CD4-positive, alpha-beta T cell (primary cell): ENCODE data around the gene PPEF1. TPM values are rescaled to one million over a fixed set of nuclear protein-coding genes. Genes with fewer than 3 reads are reported as not detected.

Source experiments
- ATAC-seq: fragments of 200-7000 bp; cut with Tn5 transposase; one replicate; pipeline ENCODE4 v1.10.0; 2022; ENCODE audit warnings: mild to moderate bottlenecking; ENCODE audit not compliant: poor library complexity
- CTCF ChIA-PET: fragments of 350-600 bp; sonication (Branson Sonifier 250); formaldehyde crosslinking; loops from one replicate; lab custom pipeline; 2021; ENCODE audit warnings: antibody characterized with exemption, inconsistent platforms; lab: Charles Lee
- POLR2A ChIA-PET: fragments of 350-600 bp; sonication (Branson Sonifier 250); formaldehyde crosslinking; loops from one replicate; lab custom pipeline; 2021; ENCODE audit warnings: antibody characterized with exemption, inconsistent platforms; lab: Charles Lee
- DNase-seq, 14 experiments: peaks; one replicate each; pipeline ENCODE4 v3.0.0-alpha.2; 2013 to 2020; ENCODE audit warnings: mixed read lengths in 2 of 14
- H3K27ac ChIP-seq, 2 donors: one replicate each; pipeline versions ENCODE4 v1.5.1 to v1.7.0; 2013; ENCODE audit warnings: low read length in 2 of 2, low read depth in 1 of 2, mild to moderate bottlenecking in 1 of 2
- H3K27me3 ChIP-seq, 2 experiments: 1 replicate in 1 of 2; 2 replicates in 1 of 2; pipeline versions ENCODE4 v1.6.1 to v1.7.0; 2013; ENCODE audit warnings: low read length in 2 of 2, control low read depth in 1 of 2, mild to moderate bottlenecking in 1 of 2, moderate library complexity in 1 of 2; ENCODE audit not compliant: insufficient read depth in 2 of 2, control insufficient read depth in 1 of 2
- H3K36me3 ChIP-seq: one replicate; pipeline ENCODE4 v1.6.1; 2013; ENCODE audit warnings: low read length, control low read depth; ENCODE audit not compliant: insufficient read depth
- H3K4me1 ChIP-seq: one replicate; pipeline ENCODE4 v1.6.1; 2013; ENCODE audit warnings: low read length, control low read depth; ENCODE audit not compliant: insufficient read depth
- H3K4me3 ChIP-seq: one replicate; pipeline ENCODE4 v1.5.1; 2013; ENCODE audit warnings: mild to moderate bottlenecking, low read length, moderate library complexity
- H3K9me3 ChIP-seq, 2 experiments: 1 replicate in 1 of 2; 2 replicates in 1 of 2; pipeline versions ENCODE4 v1.6.1 to v1.7.0; 2013; ENCODE audit warnings: low read length in 2 of 2, mild to moderate bottlenecking in 2 of 2, control low read depth in 1 of 2, moderate library complexity in 1 of 2; ENCODE audit not compliant: control insufficient read depth in 1 of 2, insufficient read depth in 1 of 2
- H3K27ac Mint-ChIP-seq: one replicate; pipeline ENCODE4 v1.8.0; 2020; ENCODE audit warnings: mixed read lengths
- H3K27me3 Mint-ChIP-seq: one replicate; pipeline ENCODE4 v1.8.0; 2021; ENCODE audit warnings: mixed read lengths
- H3K36me3 Mint-ChIP-seq: one replicate; pipeline ENCODE4 v1.8.0; 2021; ENCODE audit warnings: low read depth, mixed read lengths
- H3K4me1 Mint-ChIP-seq: one replicate; pipeline ENCODE4 v1.8.0; 2021; ENCODE audit warnings: low read depth, mixed read lengths
- H3K4me3 Mint-ChIP-seq: one replicate; pipeline ENCODE4 v1.8.0; 2020; ENCODE audit warnings: mild to moderate bottlenecking, mixed read lengths
- H3K9me3 Mint-ChIP-seq: one replicate; pipeline ENCODE4 v1.8.0; 2020; ENCODE audit warnings: mixed read lengths
- intact Hi-C, 2 experiments: fragments of 100-400 bp; cut with DNase I in 1 of 2; cut with micrococcal nuclease in 1 of 2; formaldehyde crosslinking; loops; one replicate each; pipeline versions ENCODE4 v1.15.1 to v1.9.0; 2023 to 2025; cut with DNase I, micrococcal nuclease
- total RNA-seq, 174 experiments: library from RNA in 2 of 174; stranded (reverse) in 2 of 174; gene quantifications; one replicate each; pipeline ENCODE4 v1.2.3 and lab custom pipeline; 2021 to 2026
- TF ChIP-seq, protein P1 (sequence below): fragments of 200-600 bp; IDR thresholded peaks from one replicate; pipeline ENCODE4 v1.8.0; 2022; ENCODE audit warnings: antibody characterized with exemption, mild to moderate bottlenecking

Gene PPEF1
- total RNA-seq, 2 experiments from 2014 or later, result 0.34 TPM; not detected in 1

DNA sequence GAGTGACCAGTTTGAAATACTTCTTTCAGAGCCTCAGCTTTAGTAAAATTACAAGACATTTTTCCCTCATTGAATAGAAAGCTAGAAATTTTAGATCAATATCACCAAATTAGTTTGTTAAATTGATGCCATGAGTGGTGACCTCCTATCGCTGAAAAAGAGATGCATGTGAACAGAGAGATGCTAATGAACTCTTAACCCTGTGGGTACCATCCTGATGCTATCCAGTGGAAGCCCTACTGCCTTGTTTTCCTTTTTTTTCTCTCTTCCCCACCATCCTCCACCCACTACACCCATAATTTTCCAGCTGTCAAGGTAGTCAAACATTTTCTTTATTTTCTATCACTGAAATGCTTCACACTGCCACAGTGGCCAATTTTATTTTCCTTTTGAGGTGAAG is 61.9 kb downstream of the PPEF1 start:
- TF ChIP-seq, protein P1, sequence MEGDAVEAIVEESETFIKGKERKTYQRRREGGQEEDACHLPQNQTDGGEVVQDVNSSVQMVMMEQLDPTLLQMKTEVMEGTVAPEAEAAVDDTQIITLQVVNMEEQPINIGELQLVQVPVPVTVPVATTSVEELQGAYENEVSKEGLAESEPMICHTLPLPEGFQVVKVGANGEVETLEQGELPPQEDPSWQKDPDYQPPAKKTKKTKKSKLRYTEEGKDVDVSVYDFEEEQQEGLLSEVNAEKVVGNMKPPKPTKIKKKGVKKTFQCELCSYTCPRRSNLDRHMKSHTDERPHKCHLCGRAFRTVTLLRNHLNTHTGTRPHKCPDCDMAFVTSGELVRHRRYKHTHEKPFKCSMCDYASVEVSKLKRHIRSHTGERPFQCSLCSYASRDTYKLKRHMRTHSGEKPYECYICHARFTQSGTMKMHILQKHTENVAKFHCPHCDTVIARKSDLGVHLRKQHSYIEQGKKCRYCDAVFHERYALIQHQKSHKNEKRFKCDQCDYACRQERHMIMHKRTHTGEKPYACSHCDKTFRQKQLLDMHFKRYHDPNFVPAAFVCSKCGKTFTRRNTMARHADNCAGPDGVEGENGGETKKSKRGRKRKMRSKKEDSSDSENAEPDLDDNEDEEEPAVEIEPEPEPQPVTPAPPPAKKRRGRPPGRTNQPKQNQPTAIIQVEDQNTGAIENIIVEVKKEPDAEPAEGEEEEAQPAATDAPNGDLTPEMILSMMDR, result no peak
- ATAC-seq (no peak), DNase-seq (no peak)
- Mint-ChIP-seq H3K27ac (no peak overlapping the region), H3K4me3 (no peak overlapping the region), H3K27me3 (no peaks in the 10 kb centered on the region), H3K36me3 (no peaks in the 10 kb centered on the region), H3K4me1 (no peaks in the 10 kb centered on the region), H3K9me3 (peaks cover 4% of the 10 kb centered on the region)
- Histone ChIP-seq H3K36me3 (no peaks in the 10 kb centered on the region), H3K9me3 (no peaks in the 10 kb centered on the region), H3K27me3 (no peaks in the 10 kb centered on the region), H3K4me1 (no peaks in the 10 kb centered on the region), H3K27ac (no peak overlapping the region), H3K4me3 (no peak overlapping the region)
- POLR2A ChIA-PET, result no interaction called here
- CTCF ChIA-PET, result no interaction called here
- intact Hi-C loops, result no loop called here

DNA sequence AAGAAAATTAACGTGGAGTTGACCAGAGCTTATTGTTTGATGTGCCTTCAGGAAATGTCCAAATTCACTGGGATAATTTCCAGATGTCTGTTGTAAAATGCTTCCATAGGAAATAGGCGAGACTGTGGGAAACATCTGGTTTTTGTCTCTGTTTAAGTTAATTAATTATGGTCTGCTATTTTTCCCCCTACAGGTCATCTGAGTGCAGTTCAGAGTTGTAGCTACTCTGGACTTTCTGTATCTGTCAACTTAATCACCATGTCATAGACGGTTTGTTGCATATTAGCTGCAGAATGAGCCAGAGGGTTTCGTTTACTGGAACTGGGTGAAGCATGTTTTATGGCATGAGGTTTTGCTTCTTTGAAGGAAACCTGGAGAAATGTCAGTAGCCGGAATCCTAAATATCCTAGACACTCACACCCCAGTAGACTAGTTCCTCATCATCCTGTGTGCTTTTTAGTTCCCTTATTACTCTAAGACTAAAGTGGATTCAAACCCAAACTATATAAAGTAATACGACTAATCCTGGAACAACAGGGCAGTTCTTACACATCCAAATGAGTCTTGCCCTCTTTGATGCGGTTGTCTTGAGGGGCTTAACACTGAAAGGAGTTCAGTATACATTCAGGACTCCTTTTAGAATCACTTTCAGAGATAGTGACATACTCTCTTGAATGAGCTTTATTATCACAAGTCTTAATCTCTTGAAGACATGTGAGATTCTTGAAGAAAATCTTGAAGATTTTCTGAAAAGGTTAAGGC is 62.5 kb downstream of the PPEF1 start:
- no peak overlapping the region for H3K4me3 Mint-ChIP-seq
- H3K4me1 Mint-ChIP-seq, result no peaks in the 10 kb centered on the region
- CTCF ChIA-PET, result no interaction called here
- intact Hi-C loops, result no loop called here
- Histone ChIP-seq H3K9me3 (no peaks in the 10 kb centered on the region), H3K4me1 (no peaks in the 10 kb centered on the region), H3K4me3 (no peak overlapping the region), H3K27ac (no peak overlapping the region), H3K36me3 (no peaks in the 10 kb centered on the region), H3K27me3 (no peaks in the 10 kb centered on the region)
- no peak overlapping the region for H3K27ac Mint-ChIP-seq
- no peaks in the 10 kb centered on the region for H3K27me3 Mint-ChIP-seq
- H3K9me3 Mint-ChIP-seq, result peaks cover 4% of the 10 kb centered on the region
- POLR2A ChIA-PET, result no interaction called here
- DNase-seq (no peak), ATAC-seq (no peak)
- H3K36me3 Mint-ChIP-seq, result no peaks in the 10 kb centered on the region
- TF ChIP-seq, protein P1, result no peak

DNA sequence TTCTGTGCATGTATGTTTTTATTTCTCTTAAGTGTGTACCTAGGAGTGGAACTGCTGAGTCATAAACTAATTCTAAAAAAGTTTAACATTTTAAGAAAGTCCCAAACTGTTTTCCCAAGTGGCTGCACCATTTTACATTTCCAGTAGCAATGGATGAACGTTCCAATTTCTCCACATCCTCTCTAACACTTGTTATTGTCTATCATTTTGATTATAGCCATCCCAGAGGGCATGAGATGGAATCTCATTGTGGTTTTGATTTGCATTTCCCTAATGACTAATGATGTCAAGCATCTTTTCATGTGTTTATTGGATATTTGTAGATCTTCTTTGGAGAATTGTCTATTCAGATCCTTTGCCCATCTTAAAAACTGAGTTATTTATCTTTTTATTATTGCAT is 82.5 kb downstream of the PPEF1 start:
- ChIA-PET POLR2A (no interaction called here), CTCF (no interaction called here)
- H3K36me3 ChIP-seq, result no peaks in the 10 kb centered on the region
- Mint-ChIP-seq H3K4me1 (no peaks in the 10 kb centered on the region), H3K4me3 (no peak overlapping the region), H3K36me3 (no peaks in the 10 kb centered on the region), H3K27me3 (no peaks in the 10 kb centered on the region), H3K27ac (no peak overlapping the region), H3K9me3 (no peaks in the 10 kb centered on the region)
- DNase-seq (no peak), ATAC-seq (no peak)
- TF ChIP-seq, protein P1, result no peak
- no peaks in the 10 kb centered on the region for H3K9me3 ChIP-seq
- H3K27me3 ChIP-seq, result no peaks in the 10 kb centered on the region
- no peak overlapping the region for H3K4me3 ChIP-seq
- no peaks in the 10 kb centered on the region for H3K4me1 ChIP-seq
- intact Hi-C loops, result no loop called here
- no peak overlapping the region for H3K27ac ChIP-seq
